A673 (cell line): Measurements from ENCODE around the gene KIF17. TPM values are rescaled to one million over a fixed set of nuclear protein-coding genes. Genes with fewer than 3 reads are reported as not detected.

Experiments
- BruUV-seq: library from RNA; stranded (reverse); fragments of 400-500 nt; replicated peaks from 2 replicates; lab custom pipeline; 2021; lab: Mats Ljungman, UMichigan
- CTCF ChIA-PET: fragments of 300-600 bp; sonication (Branson Sonifier 250); formaldehyde crosslinking; loops from one replicate; lab custom pipeline; 2022; ENCODE audit warnings: antibody characterized with exemption; lab: Charles Lee
- POLR2A ChIA-PET: fragments of 300-600 bp; sonication (Branson Sonifier 250); formaldehyde crosslinking; loops from one replicate; lab custom pipeline; 2022; ENCODE audit warnings: antibody characterized with exemption; ENCODE audit not compliant: low non-redundant PET; lab: Charles Lee
- DNase-seq: peaks from one replicate; pipeline ENCODE4 v3.0.0-alpha.2; 2015; ENCODE audit warnings: low spot score
- H3K27ac ChIP-seq: fragments of 200-600 bp; sonication (generic); 2 replicates; pipeline ENCODE4 v1.5.1; 2016; ENCODE audit warnings: mixed run types, low read depth, mild to moderate bottlenecking, mixed read lengths, antibody characterized with exemption, low read length; ENCODE audit not compliant: poor library complexity, severe bottlenecking
- H3K27me3 ChIP-seq: fragments of 200-600 bp; sonication (generic); replicated peaks from 2 replicates; pipeline ENCODE4 v1.6.1; 2017; ENCODE audit warnings: mixed run types, low read depth, mild to moderate bottlenecking, mixed read lengths, antibody characterized with exemption, low read length; ENCODE audit not compliant: insufficient read depth, poor library complexity
- H3K36me3 ChIP-seq: fragments of 200-600 bp; sonication (generic); 2 replicates; pipeline ENCODE4 v1.6.1; 2016; ENCODE audit warnings: mixed run types, mild to moderate bottlenecking, mixed read lengths, antibody characterized with exemption, low read length; ENCODE audit not compliant: insufficient read depth, poor library complexity, severe bottlenecking
- H3K4me1 ChIP-seq: fragments of 200-600 bp; sonication (generic); 2 replicates; pipeline ENCODE4 v1.6.1; 2017; ENCODE audit warnings: mixed run types, mild to moderate bottlenecking, mixed read lengths, antibody characterized with exemption, low read length; ENCODE audit not compliant: insufficient read depth, poor library complexity, severe bottlenecking
- H3K4me3 ChIP-seq: fragments of 200-600 bp; sonication (generic); 2 replicates; pipeline ENCODE4 v1.5.1; 2016; ENCODE audit warnings: low read depth, mixed run types, mild to moderate bottlenecking, mixed read lengths, low read length; ENCODE audit not compliant: poor library complexity, severe bottlenecking
- H3K9me3 ChIP-seq: fragments of 200-600 bp; sonication (generic); 2 replicates; pipeline ENCODE4 v1.6.1; 2016; ENCODE audit warnings: mixed run types, low read depth, mild to moderate bottlenecking, mixed read lengths, antibody characterized with exemption, low read length; ENCODE audit not compliant: poor library complexity, severe bottlenecking
- EZH2 ChIP-seq: fragments of 200-600 bp; sonication (generic); IDR thresholded peaks from 2 replicates; pipeline ENCODE4 v1.6.1; 2017; ENCODE audit warnings: borderline replicate concordance, low read depth, mild to moderate bottlenecking, mixed read lengths, antibody characterized with exemption, low read length; ENCODE audit not compliant: poor library complexity, severe bottlenecking
- intact Hi-C: fragments of 100-400 bp; cut with micrococcal nuclease; formaldehyde crosslinking; loops from one replicate; pipeline ENCODE4 v1.10.0; 2022; ENCODE audit not compliant: unreplicated experiment
- total RNA-seq: library from RNA; stranded (reverse); gene quantifications from 2 replicates; pipeline ENCODE4 v1.2.3, GENCODE V29; 2021
- TF ChIP-seq, protein P1 (sequence below): fragments of 300-800, 200-600 bp; sonication (generic); conservative IDR thresholded peaks from 2 replicates; pipeline ENCODE4 v1.5.1; 2017; ENCODE audit warnings: low read depth, mild to moderate bottlenecking, antibody characterized with exemption, low read length, moderate library complexity, mixed read lengths

The KIF17 gene
- total RNA-seq, 1 experiment from 2014 or later: 0.71 TPM

GRCh38 chr1:20701847-20702246, 16.0 kb downstream of the KIF17 start:
- intact Hi-C loops: no loop called here
- no peaks in the 10 kb centered on the region for H3K36me3 ChIP-seq
- no peak overlapping the region for H3K27ac ChIP-seq
- no peaks in the 10 kb centered on the region for H3K27me3 ChIP-seq
- BruUV-seq: no TSS peak
- no peaks in the 10 kb centered on the region for H3K9me3 ChIP-seq
- ChIA-PET CTCF (interaction anchor here (0.5 kb wide), 1 partner anchor 498 kb away, joined by 4 read pairs; no protein-coding TSS in a partner anchor), POLR2A (interaction anchor here (0.6 kb wide), 1 partner anchor 40 kb away, joined by 4 read pairs; no protein-coding TSS in a partner anchor)
- DNase-seq: no peak
- H3K4me3 ChIP-seq: no peak overlapping the region
- no peak for TF ChIP-seq EZH2
- TF ChIP-seq, protein P1, sequence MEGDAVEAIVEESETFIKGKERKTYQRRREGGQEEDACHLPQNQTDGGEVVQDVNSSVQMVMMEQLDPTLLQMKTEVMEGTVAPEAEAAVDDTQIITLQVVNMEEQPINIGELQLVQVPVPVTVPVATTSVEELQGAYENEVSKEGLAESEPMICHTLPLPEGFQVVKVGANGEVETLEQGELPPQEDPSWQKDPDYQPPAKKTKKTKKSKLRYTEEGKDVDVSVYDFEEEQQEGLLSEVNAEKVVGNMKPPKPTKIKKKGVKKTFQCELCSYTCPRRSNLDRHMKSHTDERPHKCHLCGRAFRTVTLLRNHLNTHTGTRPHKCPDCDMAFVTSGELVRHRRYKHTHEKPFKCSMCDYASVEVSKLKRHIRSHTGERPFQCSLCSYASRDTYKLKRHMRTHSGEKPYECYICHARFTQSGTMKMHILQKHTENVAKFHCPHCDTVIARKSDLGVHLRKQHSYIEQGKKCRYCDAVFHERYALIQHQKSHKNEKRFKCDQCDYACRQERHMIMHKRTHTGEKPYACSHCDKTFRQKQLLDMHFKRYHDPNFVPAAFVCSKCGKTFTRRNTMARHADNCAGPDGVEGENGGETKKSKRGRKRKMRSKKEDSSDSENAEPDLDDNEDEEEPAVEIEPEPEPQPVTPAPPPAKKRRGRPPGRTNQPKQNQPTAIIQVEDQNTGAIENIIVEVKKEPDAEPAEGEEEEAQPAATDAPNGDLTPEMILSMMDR: no peak
- no peaks in the 10 kb centered on the region for H3K4me1 ChIP-seq

DNA sequence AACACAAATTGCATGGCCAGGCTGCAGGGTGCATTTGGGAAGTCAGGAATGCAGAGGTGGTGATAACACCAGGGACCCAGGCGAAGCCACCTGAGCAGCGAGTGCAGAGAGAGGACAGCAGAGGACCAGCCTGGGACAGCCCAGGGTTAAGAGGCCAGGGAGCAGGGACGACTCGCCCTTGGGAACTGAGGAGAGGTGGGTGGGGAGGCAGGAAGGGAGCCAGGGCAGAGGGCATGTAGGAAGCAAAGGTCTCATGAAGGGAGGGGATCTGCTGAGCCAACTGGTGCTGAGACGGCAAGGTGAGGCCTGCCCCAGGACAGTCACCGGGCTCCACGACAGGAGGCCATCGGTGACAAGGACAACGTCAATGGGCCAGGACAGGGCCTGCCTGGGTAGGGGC, 16.4 kb downstream of the KIF17 start:
- intact Hi-C loops: no loop called here
- CTCF ChIA-PET: interaction anchor here (0.5 kb wide), 1 partner anchor 498 kb away, joined by 4 read pairs; no protein-coding TSS in a partner anchor
- POLR2A ChIA-PET: interaction anchor here (0.6 kb wide), 1 partner anchor 41 kb away, joined by 4 read pairs; no protein-coding TSS in a partner anchor
- H3K4me1 ChIP-seq: no peaks in the 10 kb centered on the region
- BruUV-seq: no TSS peak
- H3K36me3 ChIP-seq: no peaks in the 10 kb centered on the region
- no peak overlapping the region for H3K27ac ChIP-seq
- H3K27me3 ChIP-seq: no peaks in the 10 kb centered on the region
- TF ChIP-seq, protein P1: no peak
- no peaks in the 10 kb centered on the region for H3K9me3 ChIP-seq
- H3K4me3 ChIP-seq: no peak overlapping the region
- DNase-seq: no peak

DNA sequence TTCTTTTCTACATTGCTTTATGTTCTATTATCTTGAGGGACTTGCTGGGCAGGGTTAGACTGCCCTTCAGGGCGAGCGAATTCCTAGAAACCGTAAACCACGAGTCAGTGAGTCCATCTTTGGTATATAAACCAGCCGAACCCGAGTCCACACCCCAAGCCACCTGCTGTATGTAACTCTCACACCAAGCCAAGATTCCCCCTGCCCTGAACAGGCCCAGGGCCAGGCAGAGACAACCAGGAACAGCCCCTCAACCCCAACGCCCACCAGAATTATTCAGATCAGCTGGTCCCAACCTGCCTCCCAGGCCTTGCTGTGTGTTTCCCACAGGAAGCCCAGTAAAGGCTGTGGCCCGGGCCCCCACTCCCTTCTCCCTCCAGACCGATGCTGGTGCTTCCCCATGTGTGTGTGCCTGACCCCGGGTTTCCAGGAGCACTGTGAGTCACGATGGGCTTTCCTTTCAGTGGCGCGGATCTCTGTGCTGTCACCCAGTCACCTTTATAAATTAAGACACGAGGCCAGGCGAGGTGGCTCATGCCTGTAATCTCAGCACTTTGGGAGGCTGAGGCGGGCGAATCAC, 17.1 kb downstream of the KIF17 start:
- Histone ChIP-seq H3K4me1 (peaks cover 5% of the 10 kb centered on the region), H3K36me3 (no peaks in the 10 kb centered on the region), H3K27ac (no peak overlapping the region), H3K27me3 (no peaks in the 10 kb centered on the region), H3K9me3 (no peaks in the 10 kb centered on the region), H3K4me3 (no peak overlapping the region)
- TF ChIP-seq EZH2: no peak
- TF ChIP-seq, protein P1: no peak
- POLR2A ChIA-PET: no interaction called here
- no TSS peak for BruUV-seq
- CTCF ChIA-PET: no interaction called here
- no peak for DNase-seq
- intact Hi-C loops: no loop called here
